C4-2B (cell line): ENCODE data around the gene STYX.

ENCODE experiments used
- CTCF ChIP-seq: fragments of 450-650 bp; conservative IDR thresholded peaks from 2 replicates; pipeline ENCODE4 v1.5.1; 2017; ENCODE audit warnings: mild to moderate bottlenecking
- ZFX ChIP-seq: fragments of 450-650 bp; IDR thresholded peaks from 2 replicates; pipeline ENCODE4 v1.6.1; 2017

GRCh38 chr14:52802597-52802996, 72.6 kb downstream of the STYX start:
- TF ChIP-seq CTCF, result no peak
- TF ChIP-seq ZFX, result no peak
